Activated CD4-positive, alpha-beta memory T cell treated with anti-CD3 and anti-CD28 coated beads, Interleukin-2, amount 10 ng/mL, durations not matched to agents 7 days and 5 days (primary cell): ENCODE results near the gene LRCH1. TPM values are rescaled to one million over a fixed set of nuclear protein-coding genes. Genes with fewer than 3 reads are reported as not detected.

Experiments
- CTCF ChIA-PET: fragments of 350-600 bp; sonication (Branson Sonifier 250); formaldehyde crosslinking; loops from one replicate; lab custom pipeline; 2021; ENCODE audit warnings: antibody characterized with exemption, inconsistent platforms; lab: Charles Lee
- POLR2A ChIA-PET: fragments of 350-600 bp; sonication (Branson Sonifier 250); formaldehyde crosslinking; loops from one replicate; lab custom pipeline; 2021; ENCODE audit warnings: antibody characterized with exemption; lab: Charles Lee
- DNase-seq: peaks from one replicate; pipeline ENCODE4 v3.0.0-alpha.2; 2020
- H3K27ac Mint-ChIP-seq: one replicate; pipeline ENCODE4 v1.8.0; 2021; ENCODE audit warnings: mild to moderate bottlenecking, mixed read lengths
- H3K27me3 Mint-ChIP-seq: one replicate; pipeline ENCODE4 v1.8.0; 2021; ENCODE audit warnings: mixed read lengths
- H3K36me3 Mint-ChIP-seq: one replicate; pipeline ENCODE4 v1.8.0; 2021; ENCODE audit warnings: low read depth, mixed read lengths
- H3K4me1 Mint-ChIP-seq: one replicate; pipeline ENCODE4 v1.8.0; 2021; ENCODE audit warnings: mixed read lengths
- H3K4me3 Mint-ChIP-seq: one replicate; pipeline ENCODE4 v1.8.0; 2021; ENCODE audit warnings: mild to moderate bottlenecking, mixed read lengths
- H3K9me3 Mint-ChIP-seq: one replicate; pipeline ENCODE4 v1.8.0; 2021; ENCODE audit warnings: mixed read lengths
- total RNA-seq, 2 experiments: library from RNA; stranded (reverse); gene quantifications; one replicate each; pipeline ENCODE4 v1.2.3, GENCODE V29; 2021

LRCH1 gene
- total RNA-seq, 2 experiments from 2014 or later: 17.1 TPM

GRCh38 chr13:46644816-46645215 is 91.8 kb downstream of the LRCH1 start:
- no peaks in the 10 kb centered on the region for H3K36me3 Mint-ChIP-seq
- no peak overlapping the region for H3K4me3 Mint-ChIP-seq
- no peaks in the 10 kb centered on the region for H3K27me3 Mint-ChIP-seq
- peaks cover 17% of the 10 kb centered on the region for H3K4me1 Mint-ChIP-seq
- CTCF ChIA-PET: interaction anchor here (0.6 to 1.3 kb wide), 2 partner anchors 81 to 93 kb away, joined by 3 to 4 read pairs; no protein-coding TSS in a partner anchor
- H3K9me3 Mint-ChIP-seq: no peaks in the 10 kb centered on the region
- POLR2A ChIA-PET: no interaction called here
- no peak overlapping the region for H3K27ac Mint-ChIP-seq
- DNase-seq: no peak

- POLR2A ChIA-PET: no interaction called here
- Mint-ChIP-seq H3K36me3 (peaks cover 15% of the 10 kb centered on the region), H3K4me1 (peaks cover 19% of the 10 kb centered on the region), H3K27ac (no peak overlapping the region), H3K9me3 (no peaks in the 10 kb centered on the region), H3K27me3 (no peaks in the 10 kb centered on the region), H3K4me3 (no peak overlapping the region)
- CTCF ChIA-PET: no interaction called here
- DNase-seq: no peak
These were observed 94.6 kb downstream of the LRCH1 start for GRCh38 chr13:46647512-46648065.

GRCh38 chr13:46648166-46648607 is 95.2 kb downstream of the LRCH1 start:
- H3K4me1 Mint-ChIP-seq: peaks cover 19% of the 10 kb centered on the region
- ChIA-PET CTCF (no interaction called here), POLR2A (no interaction called here)
- DNase-seq: no peak
- no peak overlapping the region for H3K4me3 Mint-ChIP-seq
- H3K27ac Mint-ChIP-seq: no peak overlapping the region
- peaks cover 19% of the 10 kb centered on the region for H3K36me3 Mint-ChIP-seq
- H3K27me3 Mint-ChIP-seq: no peaks in the 10 kb centered on the region
- H3K9me3 Mint-ChIP-seq: no peaks in the 10 kb centered on the region

- ChIA-PET POLR2A (no interaction called here), CTCF (no interaction called here)
- Mint-ChIP-seq H3K4me1 (peaks cover 19% of the 10 kb centered on the region), H3K9me3 (no peaks in the 10 kb centered on the region), H3K4me3 (no peak overlapping the region), H3K36me3 (peaks cover 19% of the 10 kb centered on the region), H3K27ac (no peak overlapping the region), H3K27me3 (no peaks in the 10 kb centered on the region)
- DNase-seq: no peak
These were observed 96.8 kb downstream of the LRCH1 start for GRCh38 chr13:46649816-46650215.

- Mint-ChIP-seq H3K9me3 (no peaks in the 10 kb centered on the region), H3K4me3 (no peak overlapping the region), H3K27me3 (no peaks in the 10 kb centered on the region), H3K36me3 (peaks cover 28% of the 10 kb centered on the region), H3K27ac (no peak overlapping the region), H3K4me1 (peaks cover 18% of the 10 kb centered on the region)
- POLR2A ChIA-PET: interaction anchor here (0.9 kb wide), 2 partner anchors 11 to 84 kb away, joined by 3 read pairs; no protein-coding TSS in a partner anchor
- DNase-seq: no peak
- CTCF ChIA-PET: no interaction called here
These were observed 102.0 kb downstream of the LRCH1 start for GRCh38 chr13:46654951-46655350.

GRCh38 chr13:46655377-46656180 is 102.6 kb downstream of the LRCH1 start:
- H3K9me3 Mint-ChIP-seq: no peaks in the 10 kb centered on the region
- no peaks in the 10 kb centered on the region for H3K27me3 Mint-ChIP-seq
- no peak for DNase-seq
- ChIA-PET CTCF (no interaction called here), POLR2A (interaction anchor here (0.9 kb wide), 2 partner anchors 10 to 84 kb away, joined by 3 read pairs; no protein-coding TSS in a partner anchor)
- H3K27ac Mint-ChIP-seq: no peak overlapping the region
- H3K36me3 Mint-ChIP-seq: peaks cover 25% of the 10 kb centered on the region
- peaks cover 13% of the 10 kb centered on the region for H3K4me1 Mint-ChIP-seq
- no peak overlapping the region for H3K4me3 Mint-ChIP-seq

GRCh38 chr13:46656786-46657185 is 103.8 kb downstream of the LRCH1 start:
- Mint-ChIP-seq H3K9me3 (no peaks in the 10 kb centered on the region), H3K4me3 (no peak overlapping the region), H3K27me3 (no peaks in the 10 kb centered on the region), H3K27ac (no peak overlapping the region), H3K4me1 (peaks cover 7% of the 10 kb centered on the region), H3K36me3 (peaks cover 17% of the 10 kb centered on the region)
- no peak for DNase-seq
- POLR2A ChIA-PET: no interaction called here
- CTCF ChIA-PET: no interaction called here

- H3K4me1 Mint-ChIP-seq: peaks cover 11% of the 10 kb centered on the region
- ChIA-PET CTCF (no interaction called here), POLR2A (no interaction called here)
These were observed 106.6 kb downstream of the LRCH1 start for GRCh38 chr13:46659413-46660065.

GRCh38 chr13:46660416-46660815 is 107.4 kb downstream of the LRCH1 start:
- no peak overlapping the region for H3K4me3 Mint-ChIP-seq
- CTCF ChIA-PET: no interaction called here
- no peak overlapping the region for H3K27ac Mint-ChIP-seq

More at GRCh38 chr13:46659413-46660065, 106.6 kb downstream of the LRCH1 start:
- DNase-seq: no peak
- Mint-ChIP-seq H3K27ac (no peak overlapping the region), H3K27me3 (no peaks in the 10 kb centered on the region), H3K36me3 (peaks cover 8% of the 10 kb centered on the region), H3K4me3 (no peak overlapping the region), H3K9me3 (no peaks in the 10 kb centered on the region)

GRCh38 chr13:46660857-46661256 is 107.9 kb downstream of the LRCH1 start:
- H3K4me1 Mint-ChIP-seq: peaks cover 18% of the 10 kb centered on the region
- H3K27ac Mint-ChIP-seq: no peak overlapping the region
- CTCF ChIA-PET: no interaction called here
- no peak for DNase-seq
- POLR2A ChIA-PET: no interaction called here
- H3K27me3 Mint-ChIP-seq: no peaks in the 10 kb centered on the region
- H3K36me3 Mint-ChIP-seq: peaks cover 8% of the 10 kb centered on the region
- no peaks in the 10 kb centered on the region for H3K9me3 Mint-ChIP-seq
- no peak overlapping the region for H3K4me3 Mint-ChIP-seq

More at GRCh38 chr13:46660416-46660815, 107.4 kb downstream of the LRCH1 start:
- Mint-ChIP-seq H3K27me3 (no peaks in the 10 kb centered on the region), H3K4me1 (peaks cover 14% of the 10 kb centered on the region), H3K9me3 (no peaks in the 10 kb centered on the region), H3K36me3 (peaks cover 8% of the 10 kb centered on the region)
- DNase-seq: no peak
- POLR2A ChIA-PET: no interaction called here

GRCh38 chr13:46662690-46663089 is 109.7 kb downstream of the LRCH1 start:
- Mint-ChIP-seq H3K9me3 (no peaks in the 10 kb centered on the region), H3K4me1 (peaks cover 24% of the 10 kb centered on the region), H3K27me3 (no peaks in the 10 kb centered on the region), H3K36me3 (peaks cover 5% of the 10 kb centered on the region), H3K27ac (no peak overlapping the region), H3K4me3 (no peak overlapping the region)
- POLR2A ChIA-PET: no interaction called here
- CTCF ChIA-PET: interaction anchor here (0.7 to 1.0 kb wide), 2 partner anchors 11 to 111 kb away, joined by 3 read pairs; no protein-coding TSS in a partner anchor
- no peak for DNase-seq

- no peak overlapping the region for H3K27ac Mint-ChIP-seq
- H3K9me3 Mint-ChIP-seq: no peaks in the 10 kb centered on the region
These were observed 110.5 kb downstream of the LRCH1 start for GRCh38 chr13:46663206-46664037.

More at GRCh38 chr13:46663206-46664037, 110.5 kb downstream of the LRCH1 start:
- H3K27me3 Mint-ChIP-seq: no peaks in the 10 kb centered on the region
- ChIA-PET POLR2A (no interaction called here), CTCF (no interaction called here)
- no peak overlapping the region for H3K4me3 Mint-ChIP-seq
- no peak for DNase-seq
- H3K36me3 Mint-ChIP-seq: peaks cover 5% of the 10 kb centered on the region
- peaks cover 32% of the 10 kb centered on the region for H3K4me1 Mint-ChIP-seq
